ENCODE results near the gene NXNL2.

Gene NXNL2

GRCh38 chr9:88555268-88555980 lies 20.4 kb downstream of the NXNL2 start:
- no peak for ATAC-seq
- no peak for TF ChIP-seq TCF4 (CRISPR knock-in tag; IDR thresholded peaks at IDR 0.05; ENCODE audit: borderline replicate concordance)
- TF ChIP-seq, protein P1, sequence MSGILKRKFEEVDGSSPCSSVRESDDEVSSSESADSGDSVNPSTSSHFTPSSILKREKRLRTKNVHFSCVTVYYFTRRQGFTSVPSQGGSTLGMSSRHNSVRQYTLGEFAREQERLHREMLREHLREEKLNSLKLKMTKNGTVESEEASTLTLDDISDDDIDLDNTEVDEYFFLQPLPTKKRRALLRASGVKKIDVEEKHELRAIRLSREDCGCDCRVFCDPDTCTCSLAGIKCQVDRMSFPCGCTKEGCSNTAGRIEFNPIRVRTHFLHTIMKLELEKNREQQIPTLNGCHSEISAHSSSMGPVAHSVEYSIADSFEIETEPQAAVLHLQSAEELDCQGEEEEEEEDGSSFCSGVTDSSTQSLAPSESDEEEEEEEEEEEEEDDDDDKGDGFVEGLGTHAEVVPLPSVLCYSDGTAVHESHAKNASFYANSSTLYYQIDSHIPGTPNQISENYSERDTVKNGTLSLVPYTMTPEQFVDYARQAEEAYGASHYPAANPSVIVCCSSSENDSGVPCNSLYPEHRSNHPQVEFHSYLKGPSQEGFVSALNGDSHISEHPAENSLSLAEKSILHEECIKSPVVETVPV (CRISPR knock-in tag; IDR thresholded peaks at IDR 0.05): no peak
- TF ChIP-seq ARNTL (CRISPR knock-in tag; IDR thresholded peaks at IDR 0.05; ENCODE audit: borderline replicate concordance, low read depth): no peak
- no peak for TF ChIP-seq ESRRG (CRISPR knock-in tag; IDR thresholded peaks at IDR 0.05)

DNA sequence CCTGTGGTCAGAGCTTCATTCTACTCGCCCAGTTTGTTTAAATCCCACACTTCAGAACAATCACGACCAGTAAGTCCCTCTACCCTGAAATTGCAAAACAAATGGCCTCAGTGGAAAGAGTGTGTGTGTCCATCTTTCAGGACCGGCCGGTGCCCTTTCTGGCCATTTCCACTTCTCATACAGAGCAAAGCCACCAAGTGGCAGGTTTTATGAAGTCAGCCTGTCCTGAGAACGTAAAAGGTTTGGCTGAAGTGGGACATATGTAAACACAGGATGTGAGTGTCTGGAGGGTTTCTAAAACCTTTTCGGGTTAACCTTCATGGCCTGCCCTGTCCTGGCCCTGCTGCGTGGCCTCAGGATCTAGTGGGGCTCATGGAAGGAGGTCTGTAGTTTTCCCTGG lies 24.7 kb downstream of the NXNL2 start:
- 0 out of 3 replicates have a peak, but pooled peaks have one; percentile 26 for ATAC-seq
- TF ChIP-seq, protein P2, sequence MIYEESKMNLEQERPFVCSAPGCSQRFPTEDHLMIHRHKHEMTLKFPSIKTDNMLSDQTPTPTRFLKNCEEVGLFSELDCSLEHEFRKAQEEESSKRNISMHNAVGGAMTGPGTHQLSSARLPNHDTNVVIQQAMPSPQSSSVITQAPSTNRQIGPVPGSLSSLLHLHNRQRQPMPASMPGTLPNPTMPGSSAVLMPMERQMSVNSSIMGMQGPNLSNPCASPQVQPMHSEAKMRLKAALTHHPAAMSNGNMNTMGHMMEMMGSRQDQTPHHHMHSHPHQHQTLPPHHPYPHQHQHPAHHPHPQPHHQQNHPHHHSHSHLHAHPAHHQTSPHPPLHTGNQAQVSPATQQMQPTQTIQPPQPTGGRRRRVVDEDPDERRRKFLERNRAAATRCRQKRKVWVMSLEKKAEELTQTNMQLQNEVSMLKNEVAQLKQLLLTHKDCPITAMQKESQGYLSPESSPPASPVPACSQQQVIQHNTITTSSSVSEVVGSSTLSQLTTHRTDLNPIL (CRISPR knock-in tag; IDR thresholded peaks at IDR 0.05; ENCODE audit: low read depth): no peak
- TF ChIP-seq ZC3H10 (CRISPR knock-in tag; IDR thresholded peaks at IDR 0.05) (no peak), ISL1 (CRISPR knock-in tag; IDR thresholded peaks at IDR 0.05) (no peak), ARNTL (CRISPR knock-in tag; IDR thresholded peaks at IDR 0.05; ENCODE audit: borderline replicate concordance, low read depth) (no peak)

GRCh38 chr9:88567870-88568269 lies 32.9 kb downstream of the NXNL2 start:
- TF ChIP-seq ISL1 (CRISPR knock-in tag; IDR thresholded peaks at IDR 0.05): no peak
- TF ChIP-seq ZNF70 (CRISPR knock-in tag; IDR thresholded peaks at IDR 0.05): no peak
- TF ChIP-seq, protein P3, sequence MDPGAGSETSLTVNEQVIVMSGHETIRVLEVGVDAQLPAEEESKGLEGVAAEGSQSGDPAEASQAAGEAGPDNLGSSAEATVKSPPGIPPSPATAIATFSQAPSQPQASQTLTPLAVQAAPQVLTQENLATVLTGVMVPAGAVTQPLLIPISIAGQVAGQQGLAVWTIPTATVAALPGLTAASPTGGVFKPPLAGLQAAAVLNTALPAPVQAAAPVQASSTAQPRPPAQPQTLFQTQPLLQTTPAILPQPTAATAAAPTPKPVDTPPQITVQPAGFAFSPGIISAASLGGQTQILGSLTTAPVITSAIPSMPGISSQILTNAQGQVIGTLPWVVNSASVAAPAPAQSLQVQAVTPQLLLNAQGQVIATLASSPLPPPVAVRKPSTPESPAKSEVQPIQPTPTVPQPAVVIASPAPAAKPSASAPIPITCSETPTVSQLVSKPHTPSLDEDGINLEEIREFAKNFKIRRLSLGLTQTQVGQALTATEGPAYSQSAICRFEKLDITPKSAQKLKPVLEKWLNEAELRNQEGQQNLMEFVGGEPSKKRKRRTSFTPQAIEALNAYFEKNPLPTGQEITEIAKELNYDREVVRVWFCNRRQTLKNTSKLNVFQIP (CRISPR knock-in tag; IDR thresholded peaks at IDR 0.05; ENCODE audit: borderline replicate concordance, low read depth): no peak
- TF ChIP-seq ZNF565 (CRISPR knock-in tag; conservative IDR thresholded peaks at IDR 0.05; ENCODE audit: low read depth): no peak
- TF ChIP-seq ZC3H10 (CRISPR knock-in tag; IDR thresholded peaks at IDR 0.05): no peak
- TF ChIP-seq TOX (CRISPR knock-in tag; IDR thresholded peaks at IDR 0.05; ENCODE audit: borderline replicate concordance): no peak
- TF ChIP-seq ZFP3 (CRISPR knock-in tag; IDR thresholded peaks at IDR 0.05): no peak
- TF ChIP-seq TSHZ2 (CRISPR knock-in tag; IDR thresholded peaks at IDR 0.05): no peak
- no peak for TF ChIP-seq SNAI2 (CRISPR knock-in tag; IDR thresholded peaks at IDR 0.05)
- no peak for TF ChIP-seq CSDC2 (CRISPR knock-in tag; IDR thresholded peaks at IDR 0.05)
- TF ChIP-seq RARB (CRISPR knock-in tag; IDR thresholded peaks at IDR 0.05): no peak
- no peak for TF ChIP-seq TCF4 (CRISPR knock-in tag; IDR thresholded peaks at IDR 0.05; ENCODE audit: borderline replicate concordance)
- TF ChIP-seq ZFP30 (CRISPR knock-in tag; IDR thresholded peaks at IDR 0.05): no peak
- TF ChIP-seq, protein P1 (CRISPR knock-in tag; IDR thresholded peaks at IDR 0.05): no peak
- TF ChIP-seq, protein P2 (CRISPR knock-in tag; IDR thresholded peaks at IDR 0.05; ENCODE audit: low read depth): no peak
- no peak for ATAC-seq
